HEK293 (cell line): Measurements from ENCODE around the gene TMEM151A.
A peak's percentile ranks its signal among the peaks of the same experiment; 100 is the strongest.

ENCODE experiments used
- CTCF ChIA-PET: fragments of 350-600 bp; formaldehyde crosslinking; extraction: SDS; loops from one replicate; lab custom pipeline; 2021; ENCODE audit warnings: antibody characterized with exemption; lab: Yijun Ruan, JAX
- POLR2A ChIA-PET: fragments of 300-600 bp; formaldehyde crosslinking; extraction: SDS; loops from one replicate; lab custom pipeline; 2020; ENCODE audit warnings: antibody characterized with exemption, inconsistent platforms; lab: Yijun Ruan, JAX
- H3K27ac ChIP-seq: fragments of 200-500 bp; sonication (Bioruptor generic); 2 replicates; pipeline ENCODE4 v1.5.1; 2014; ENCODE audit warnings: low read depth, low read length, control low read depth, inconsistent platforms; ENCODE audit errors: extremely low read depth
- H3K36me3 ChIP-seq, 2 experiments: fragments of 200-500 bp in 1 of 2; sonication (Bioruptor generic) in 1 of 2; 1 replicate in 1 of 2; 2 replicates in 1 of 2; pipeline ENCODE4 v1.5.1; 2014 to 2017; ENCODE audit warnings: inconsistent platforms in 2 of 2, low read length in 2 of 2; ENCODE audit not compliant: control insufficient read depth in 2 of 2, insufficient read depth in 1 of 2
- H3K4me1 ChIP-seq: fragments of 200-500 bp; sonication (Bioruptor generic); 2 replicates; pipeline ENCODE4 v1.5.1; 2014; ENCODE audit warnings: mild to moderate bottlenecking, low read length, inconsistent platforms; ENCODE audit not compliant: control insufficient read depth, insufficient read depth
- H3K4me3 ChIP-seq: 2 replicates; pipeline ENCODE4 v1.5.1; 2011; ENCODE audit warnings: low read depth, mild to moderate bottlenecking, control low read depth, low read length, moderate library complexity
- H3K9me3 ChIP-seq: fragments of 200-500 bp; sonication (Bioruptor generic); 2 replicates; pipeline ENCODE4 v1.5.1; 2014; ENCODE audit warnings: low read depth, low read length, inconsistent platforms; ENCODE audit not compliant: control insufficient read depth, insufficient read depth
- HOXC10 ChIP-seq: sonication (generic); formaldehyde crosslinking; IDR thresholded peaks from 2 replicates; pipeline ENCODE4 v1.8.1; 2023; ENCODE audit warnings: mild to moderate bottlenecking, missing genetic modification reagents
- KLF1 ChIP-seq: fragments of 450-650 bp; formaldehyde crosslinking; IDR thresholded peaks from 2 replicates; pipeline ENCODE4 v1.5.1; 2016; ENCODE audit warnings: missing biosample characterization, missing genetic modification characterization
- OSR2 ChIP-seq: fragments of 450-650 bp; formaldehyde crosslinking; IDR thresholded peaks from 2 replicates; pipeline ENCODE4 v1.5.1; 2016; ENCODE audit warnings: missing biosample characterization, missing genetic modification characterization
- SCRT1 ChIP-seq: fragments of 450-650 bp; formaldehyde crosslinking; IDR thresholded peaks from 2 replicates; pipeline ENCODE4 v1.5.1; 2016; ENCODE audit warnings: missing biosample characterization, missing genetic modification characterization, borderline replicate concordance
- SETDB1 ChIP-seq: IDR thresholded peaks from one replicate; pipeline ENCODE4 v1.6.1; 2017; ENCODE audit warnings: mild to moderate bottlenecking, low read length, moderate library complexity, mixed read lengths; ENCODE audit not compliant: insufficient read length
- ZBTB26 ChIP-seq: fragments of 450-650 bp; formaldehyde crosslinking; optimal IDR thresholded peaks from 2 replicates; pipeline ENCODE3; 2016; ENCODE audit warnings: missing biosample characterization, mild to moderate bottlenecking, missing genetic modification characterization
- ZFHX2 ChIP-seq: fragments of 450-650 bp; formaldehyde crosslinking; conservative IDR thresholded peaks from 2 replicates; pipeline ENCODE4 v1.5.1; 2016; ENCODE audit warnings: missing biosample characterization, missing genetic modification characterization
- ZNF112 ChIP-seq: fragments of 450-650 bp; formaldehyde crosslinking; IDR thresholded peaks from 2 replicates; pipeline ENCODE4 v1.5.0; 2017; ENCODE audit warnings: missing biosample characterization, missing genetic modification characterization
- ZNF221 ChIP-seq: fragments of 450-650 bp; formaldehyde crosslinking; IDR thresholded peaks from 2 replicates; pipeline ENCODE4 v1.5.1; 2017; ENCODE audit warnings: missing biosample characterization, missing genetic modification characterization, borderline replicate concordance
- ZNF26 ChIP-seq: fragments of 450-650 bp; formaldehyde crosslinking; IDR thresholded peaks from 2 replicates; pipeline ENCODE4 v1.5.1; 2016; ENCODE audit warnings: missing biosample characterization, missing genetic modification characterization
- ZNF280C ChIP-seq: fragments of 450-650 bp; formaldehyde crosslinking; IDR thresholded peaks from 2 replicates; pipeline ENCODE4 v1.5.1; 2016; ENCODE audit warnings: missing biosample characterization, missing genetic modification characterization
- ZNF623 ChIP-seq: fragments of 450-650 bp; formaldehyde crosslinking; IDR thresholded peaks from 2 replicates; pipeline ENCODE4 v1.5.1; 2016; ENCODE audit warnings: missing biosample characterization, missing genetic modification characterization
- ZNF626 ChIP-seq: fragments of 450-650 bp; sonication (Bioruptor Pico); formaldehyde crosslinking; IDR thresholded peaks from 2 replicates; pipeline ENCODE4 v1.5.1; 2018; ENCODE audit warnings: missing biosample characterization, missing genetic modification characterization, inconsistent platforms
- ZNF629 ChIP-seq: fragments of 450-650 bp; formaldehyde crosslinking; IDR thresholded peaks from 2 replicates; pipeline ENCODE4 v1.5.1; 2017; ENCODE audit warnings: missing biosample characterization, missing genetic modification characterization
- ZNF704 ChIP-seq: fragments of 450-650 bp; formaldehyde crosslinking; IDR thresholded peaks from 2 replicates; pipeline ENCODE4 v1.5.1; 2016; ENCODE audit warnings: missing biosample characterization, missing genetic modification characterization
- ZNF776 ChIP-seq: fragments of 450-650 bp; formaldehyde crosslinking; IDR thresholded peaks from 2 replicates; pipeline ENCODE4 v1.5.0; 2017; ENCODE audit warnings: missing biosample characterization, missing genetic modification characterization, borderline replicate concordance
- ZNF830 ChIP-seq: fragments of 450-650 bp; IDR thresholded peaks from 2 replicates; pipeline ENCODE4 v1.5.0; 2018; ENCODE audit warnings: missing biosample characterization, missing genetic modification characterization, low read depth, mild to moderate bottlenecking, moderate library complexity
- ZSCAN4 ChIP-seq: fragments of 450-650 bp; formaldehyde crosslinking; IDR thresholded peaks from 2 replicates; pipeline ENCODE4 v1.5.1; 2017; ENCODE audit warnings: missing biosample characterization, missing genetic modification characterization

The TMEM151A gene

GRCh38 chr11:66326261-66327111, 34.8 kb downstream of the TMEM151A start:
- H3K9me3 ChIP-seq, result no peaks in the 10 kb centered on the region
- no peak overlapping the region for H3K4me3 ChIP-seq
- peak; percentile 28; the same call in 1 of the 2 replicates for TF ChIP-seq ZFHX2
- TF ChIP-seq ZNF629 (tag by site-specific recombination), result no peak
- CTCF ChIA-PET, result interaction anchor here (0.5 to 2.7 kb wide), 6 partner anchors 9 to 402 kb away, joined by 3 to 19 read pairs (median 3); partner anchors contain the start of gene CD248
- no peak overlapping the region for H3K27ac ChIP-seq
- POLR2A ChIA-PET, result interaction anchor here (1.2 kb wide), 1 partner anchor 8 kb away, joined by 6 read pairs; no protein-coding TSS in a partner anchor
- no peaks in the 10 kb centered on the region for H3K4me1 ChIP-seq
- H3K36me3 ChIP-seq, result no peaks in the 10 kb centered on the region

GRCh38 chr11:66327171-66328030, 35.7 kb downstream of the TMEM151A start:
- no peaks in the 10 kb centered on the region for H3K36me3 ChIP-seq
- no peak overlapping the region for H3K4me3 ChIP-seq
- H3K4me1 ChIP-seq, result no peaks in the 10 kb centered on the region
- H3K27ac ChIP-seq, result no peak overlapping the region
- TF ChIP-seq ZNF776 (tag by site-specific recombination), result no peak
- no peak for TF ChIP-seq OSR2
- TF ChIP-seq ZSCAN4 (tag by site-specific recombination), result peak; percentile 85
- POLR2A ChIA-PET, result interaction anchor here (0.7 to 1.2 kb wide), 2 partner anchors 8 to 38 kb away, joined by 3 to 6 read pairs; no protein-coding TSS in a partner anchor
- no peaks in the 10 kb centered on the region for H3K9me3 ChIP-seq
- CTCF ChIA-PET, result interaction anchor here (0.6 to 1.0 kb wide), 5 partner anchors 10 to 403 kb away, joined by 3 to 5 read pairs (median 3); partner anchors contain the start of gene CD248

- Histone ChIP-seq H3K36me3 (no peaks in the 10 kb centered on the region), H3K4me1 (no peaks in the 10 kb centered on the region), H3K27ac (no peak overlapping the region), H3K9me3 (no peaks in the 10 kb centered on the region), H3K4me3 (no peak overlapping the region)
- ChIA-PET CTCF (no interaction called here), POLR2A (no interaction called here)
- TF ChIP-seq ZNF26, result no peak
- no peak for TF ChIP-seq ZNF626 (tag by site-specific recombination)
- TF ChIP-seq ZNF221, result no peak
- peak; percentile 97 for TF ChIP-seq ZNF623 (tag by site-specific recombination)
- TF ChIP-seq ZNF112 (tag by site-specific recombination), result no peak
- TF ChIP-seq SCRT1 (tag by site-specific recombination), result no peak
- TF ChIP-seq KLF1 (tag by site-specific recombination), result peak; percentile 47; the same call in 1 of the 2 replicates
- no peak for TF ChIP-seq HOXC10
- TF ChIP-seq ZNF704 (tag by site-specific recombination), result no peak
- TF ChIP-seq ZNF280C, result no peak
- no peak for TF ChIP-seq ZBTB26
- TF ChIP-seq ZNF830, result no peak
- no peak for TF ChIP-seq SETDB1
These were observed 36.3 kb downstream of the TMEM151A start for GRCh38 chr11:66328031-66328301.
